HG03520 (cell line): ENCODE results near the gene HINFP.

Source experiments
- ATAC-seq: cut with Tn5 transposase; IDR thresholded peaks from one replicate; pipeline ENCODE4 v1.9.1; 2021; ENCODE audit warnings: mild to moderate bottlenecking, moderate library complexity; ENCODE audit not compliant: unreplicated experiment

The HINFP gene, protein sequence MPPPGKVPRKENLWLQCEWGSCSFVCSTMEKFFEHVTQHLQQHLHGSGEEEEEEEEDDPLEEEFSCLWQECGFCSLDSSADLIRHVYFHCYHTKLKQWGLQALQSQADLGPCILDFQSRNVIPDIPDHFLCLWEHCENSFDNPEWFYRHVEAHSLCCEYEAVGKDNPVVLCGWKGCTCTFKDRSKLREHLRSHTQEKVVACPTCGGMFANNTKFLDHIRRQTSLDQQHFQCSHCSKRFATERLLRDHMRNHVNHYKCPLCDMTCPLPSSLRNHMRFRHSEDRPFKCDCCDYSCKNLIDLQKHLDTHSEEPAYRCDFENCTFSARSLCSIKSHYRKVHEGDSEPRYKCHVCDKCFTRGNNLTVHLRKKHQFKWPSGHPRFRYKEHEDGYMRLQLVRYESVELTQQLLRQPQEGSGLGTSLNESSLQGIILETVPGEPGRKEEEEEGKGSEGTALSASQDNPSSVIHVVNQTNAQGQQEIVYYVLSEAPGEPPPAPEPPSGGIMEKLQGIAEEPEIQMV

DNA sequence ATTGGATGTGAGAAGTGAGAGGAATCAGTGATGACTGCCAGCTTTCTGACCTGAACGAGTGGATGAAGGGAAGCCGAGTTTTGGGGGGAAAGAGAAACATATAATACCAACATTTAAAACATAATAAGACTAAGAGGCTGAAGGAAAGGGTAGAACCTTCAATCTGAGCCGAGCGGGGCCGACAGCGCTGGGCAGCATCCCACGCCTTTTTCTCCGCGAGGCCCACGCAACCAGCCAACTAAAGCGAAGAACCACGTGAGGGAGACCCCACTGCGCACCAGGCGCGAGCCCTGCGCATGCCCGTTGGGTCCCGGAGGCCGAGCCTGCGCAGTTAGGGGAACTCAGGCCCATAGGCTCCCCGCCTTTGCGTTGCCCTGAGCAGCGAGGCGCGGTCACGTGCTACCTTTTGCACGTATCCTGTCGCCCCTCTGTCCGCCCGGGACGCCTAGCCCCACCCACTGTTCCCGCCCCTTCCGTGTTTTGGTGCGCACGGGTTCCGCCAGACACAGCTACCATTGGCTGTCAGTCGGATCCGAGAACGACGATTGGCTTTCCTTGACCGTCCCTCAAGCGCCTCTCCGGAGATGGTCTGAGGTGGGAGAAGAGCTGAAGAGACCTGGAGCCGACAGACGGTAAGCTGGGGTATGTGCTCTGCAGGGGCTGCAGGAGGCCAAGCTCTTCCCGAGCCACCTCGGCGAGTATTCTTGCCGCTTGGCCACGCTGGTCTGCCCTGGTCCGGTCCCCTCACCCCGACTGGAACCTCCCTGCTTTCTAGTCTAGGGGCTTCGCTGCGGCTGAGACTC lies at the start of gene HINFP:
Gene HINFP, plus strand, starts transcription at position 573 of the 803 bp plus-strand sequence. CDS start 5,365 bp downstream, outside the sequence.
- peak; percentile 95 for ATAC-seq

DNA sequence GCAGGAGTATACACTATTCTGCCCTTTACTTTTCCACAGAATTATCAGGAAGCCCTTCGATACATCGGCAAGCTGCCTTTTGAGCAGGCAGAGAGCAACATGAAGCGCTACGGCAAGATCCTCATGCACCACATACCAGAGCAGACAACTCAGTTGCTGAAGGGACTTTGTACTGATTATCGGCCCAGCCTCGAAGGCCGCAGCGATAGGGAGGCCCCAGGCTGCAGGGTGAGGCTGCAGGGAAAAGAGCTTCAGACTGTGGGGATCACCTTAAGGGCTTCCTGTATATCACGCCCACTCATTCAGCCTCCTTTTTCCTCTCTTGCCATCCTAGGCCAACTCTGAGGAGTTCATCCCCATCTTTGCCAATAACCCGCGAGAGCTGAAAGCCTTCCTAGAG lies 43.5 kb upstream of the HINFP start:
- ATAC-seq = no peak

DNA sequence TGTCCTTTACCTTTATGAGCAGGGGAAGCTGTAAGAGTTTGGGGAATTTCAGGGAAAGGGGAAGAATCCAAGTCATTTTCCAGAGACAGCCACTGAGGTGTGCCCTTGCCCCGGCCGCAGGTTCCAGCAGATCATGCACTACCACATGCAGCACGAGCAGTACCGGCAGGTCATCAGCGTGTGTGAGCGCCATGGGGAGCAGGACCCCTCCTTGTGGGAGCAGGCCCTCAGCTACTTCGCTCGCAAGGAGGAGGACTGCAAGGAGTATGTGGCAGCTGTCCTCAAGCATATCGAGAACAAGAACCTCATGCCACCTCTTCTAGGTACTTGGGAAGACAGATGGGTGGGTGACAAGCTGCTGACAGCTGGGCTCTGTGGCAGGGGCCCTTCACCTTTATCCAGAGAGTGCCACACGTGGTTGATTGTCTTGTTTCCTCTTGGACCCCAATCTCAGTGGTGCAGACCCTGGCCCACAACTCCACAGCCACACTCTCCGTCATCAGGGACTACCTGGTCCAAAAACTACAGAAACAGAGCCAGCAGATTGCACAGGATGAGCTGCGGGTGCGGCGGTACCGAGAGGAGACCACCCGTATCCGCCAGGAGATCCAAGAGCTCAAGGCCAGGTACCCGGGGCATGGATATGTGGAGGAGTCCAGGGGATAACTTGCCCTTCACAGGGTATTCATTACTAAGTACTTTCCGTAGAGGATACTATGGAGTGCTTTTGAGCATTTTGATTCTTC lies 42.5 kb upstream of the HINFP start:
- ATAC-seq = no peak

DNA sequence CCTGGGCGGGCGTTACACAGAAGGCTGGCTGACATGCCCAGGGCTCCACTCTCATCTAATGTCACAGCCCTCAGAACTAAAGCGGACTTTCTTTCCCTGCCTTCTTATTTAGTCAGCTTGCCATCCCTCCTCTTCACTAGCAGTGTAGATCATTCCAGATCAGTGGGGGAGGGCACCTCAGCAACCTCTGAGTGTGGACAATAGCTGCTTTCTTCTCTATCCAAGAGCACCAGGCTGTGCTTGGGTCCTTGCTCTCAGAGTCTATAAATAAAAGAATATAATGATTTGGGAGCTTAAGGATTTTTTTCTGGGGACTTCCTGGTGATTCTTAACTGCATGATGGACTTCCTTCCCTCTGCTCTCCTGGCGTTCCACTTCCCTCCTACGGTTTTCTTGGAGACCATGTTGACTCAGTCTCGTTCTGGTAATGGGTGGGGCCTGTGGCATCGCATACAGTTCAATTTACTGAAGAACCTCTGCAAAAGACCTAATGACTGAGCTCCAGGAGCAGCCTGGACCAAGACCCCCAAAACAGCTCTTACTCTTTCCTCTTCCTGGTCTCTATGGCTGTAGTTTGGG lies 39.6 kb upstream of the HINFP start:
- ATAC-seq = no peak

DNA sequence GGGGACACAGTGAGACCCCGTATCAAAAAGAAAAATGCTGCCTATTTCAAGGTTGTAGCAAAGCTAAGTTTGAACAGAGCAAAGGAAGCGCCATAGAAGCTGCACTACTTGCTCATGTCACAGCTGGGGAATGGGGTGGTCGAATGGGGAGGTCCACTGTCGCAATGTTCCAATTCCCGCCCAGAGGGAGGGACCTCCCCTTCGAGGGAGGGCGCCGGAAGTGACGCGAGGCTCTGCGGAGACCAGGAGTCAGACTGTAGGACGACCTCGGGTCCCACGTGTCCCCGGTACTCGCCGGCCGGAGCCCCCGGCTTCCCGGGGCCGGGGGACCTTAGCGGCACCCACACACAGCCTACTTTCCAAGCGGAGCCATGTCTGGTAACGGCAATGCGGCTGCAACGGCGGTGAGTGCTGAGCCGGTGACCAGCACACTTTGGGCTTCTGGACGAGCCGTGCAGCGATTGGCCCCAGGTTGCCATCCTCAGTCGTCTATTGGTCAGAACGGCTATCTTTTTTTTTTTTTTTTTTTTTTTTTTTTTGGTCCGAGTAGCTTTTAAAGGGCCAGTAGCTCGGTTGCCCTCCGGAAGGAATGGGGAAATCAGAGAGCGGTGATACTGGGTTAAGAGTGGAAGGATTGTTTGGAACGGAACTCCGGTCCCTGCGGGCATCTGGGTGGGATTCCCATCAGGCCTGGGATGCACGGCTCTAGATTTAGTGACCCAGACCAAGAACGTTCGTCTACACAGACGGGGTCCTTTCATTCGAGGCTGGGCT lies 36.5 kb upstream of the HINFP start, which contains the start of gene HMBS:
Gene HMBS, plus strand, starts transcription at position 219 of the 774 bp plus-strand sequence. Its CDS starts 153 bp downstream, at position 372.
- ATAC-seq = peak; percentile 88

DNA sequence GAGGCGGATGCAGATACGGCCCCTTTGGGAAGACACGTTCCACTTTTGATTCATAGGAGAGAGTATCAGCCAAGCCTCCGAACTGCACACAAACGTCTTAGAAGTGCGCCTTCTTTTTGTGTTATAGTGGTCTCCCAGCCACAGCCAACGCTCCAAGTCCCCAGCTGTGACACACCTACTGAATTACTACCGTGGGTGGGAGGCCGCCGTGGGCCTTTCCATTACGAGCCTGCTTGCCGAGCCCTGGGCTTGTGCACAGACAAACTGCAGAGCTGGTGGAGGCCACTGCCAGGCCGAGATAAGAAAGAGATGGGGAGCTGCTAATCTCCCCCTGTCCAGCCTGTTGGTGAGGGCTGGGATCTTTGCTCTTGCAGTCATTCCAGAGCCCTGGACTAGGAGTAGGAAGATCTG lies 35.9 kb upstream of the HINFP start:
- ATAC-seq = peak; percentile 10

DNA sequence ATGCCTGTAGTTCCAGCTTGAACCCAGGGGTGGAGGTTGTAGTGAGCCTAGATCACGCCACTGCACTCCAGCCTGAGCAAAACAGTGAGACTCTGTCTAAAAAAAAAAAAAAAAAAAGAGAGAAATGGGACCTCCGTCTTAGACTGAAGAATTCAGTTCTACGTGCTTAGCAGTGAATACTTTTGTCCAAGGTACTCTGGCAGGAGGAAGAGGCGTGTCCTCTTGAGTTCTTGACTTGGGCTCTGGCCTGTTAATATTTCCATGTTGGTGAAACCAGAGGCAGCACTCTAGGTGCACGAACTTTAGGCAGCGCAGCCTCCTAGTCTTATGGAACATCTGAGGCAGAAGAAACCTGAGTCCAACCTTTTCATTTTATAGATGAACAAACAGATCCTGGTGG lies 34.3 kb upstream of the HINFP start:
- ATAC-seq = no peak

DNA sequence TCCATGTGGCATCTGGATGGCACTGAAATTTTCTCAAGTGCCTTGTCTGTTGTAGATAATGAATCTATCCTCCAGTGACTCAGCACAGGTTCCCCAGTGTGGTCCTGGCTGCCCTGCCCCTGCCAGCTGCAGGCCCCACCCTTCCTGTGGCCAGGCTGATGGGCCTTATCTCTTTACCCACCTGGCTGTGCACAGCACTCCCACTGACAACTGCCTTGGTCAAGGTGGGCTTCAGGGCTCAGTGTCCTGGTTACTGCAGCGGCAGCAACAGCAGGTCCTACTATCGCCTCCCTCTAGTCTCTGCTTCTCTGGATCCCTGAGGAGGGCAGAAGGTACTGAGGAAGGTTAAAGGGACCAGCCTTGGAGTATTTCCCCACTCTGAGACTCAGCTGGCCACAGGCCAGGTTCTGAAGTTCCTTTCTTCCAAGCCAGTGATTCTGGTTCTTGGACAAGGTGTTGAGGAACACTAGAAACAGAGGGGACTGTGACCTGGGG lies 33.6 kb upstream of the HINFP start:
- ATAC-seq = no peak

DNA sequence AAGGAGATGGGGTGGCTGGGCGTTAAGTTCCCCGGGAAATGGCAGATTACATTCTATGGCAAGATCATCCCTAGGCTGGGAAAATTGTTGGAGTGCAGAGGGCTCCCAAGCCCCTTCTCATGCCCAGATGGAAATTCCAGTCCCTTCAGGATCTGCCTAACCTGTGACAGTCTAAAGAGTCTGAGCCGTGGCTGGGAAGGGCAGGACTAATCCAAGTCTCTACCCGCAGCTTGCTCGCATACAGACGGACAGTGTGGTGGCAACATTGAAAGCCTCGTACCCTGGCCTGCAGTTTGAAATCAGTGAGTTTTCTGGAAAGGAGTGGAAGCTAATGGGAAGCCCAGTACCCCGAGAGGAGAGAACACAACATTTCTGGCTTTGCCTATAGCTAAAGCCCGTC lies 33.0 kb upstream of the HINFP start:
- no peak for ATAC-seq

DNA sequence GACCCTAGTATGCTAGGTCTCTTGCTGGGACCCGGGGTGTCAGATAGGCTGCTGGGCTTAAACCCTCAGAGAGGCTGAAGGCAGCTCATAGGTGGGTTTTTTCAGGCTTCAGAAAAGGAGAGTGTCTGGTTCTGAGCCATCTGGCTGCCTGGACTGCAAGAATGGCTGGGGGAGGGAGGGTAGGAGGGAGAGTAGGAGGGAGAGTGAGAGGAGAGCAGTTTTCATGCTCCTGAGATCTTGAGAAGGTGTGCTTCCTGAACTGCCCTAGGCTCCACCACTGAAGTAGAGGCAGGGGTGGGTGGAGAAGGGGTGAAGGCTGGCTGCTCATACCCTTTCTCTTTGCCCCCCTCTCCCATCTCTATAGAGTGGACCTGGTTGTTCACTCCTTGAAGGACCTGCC lies 32.1 kb upstream of the HINFP start:
- no peak for ATAC-seq

DNA sequence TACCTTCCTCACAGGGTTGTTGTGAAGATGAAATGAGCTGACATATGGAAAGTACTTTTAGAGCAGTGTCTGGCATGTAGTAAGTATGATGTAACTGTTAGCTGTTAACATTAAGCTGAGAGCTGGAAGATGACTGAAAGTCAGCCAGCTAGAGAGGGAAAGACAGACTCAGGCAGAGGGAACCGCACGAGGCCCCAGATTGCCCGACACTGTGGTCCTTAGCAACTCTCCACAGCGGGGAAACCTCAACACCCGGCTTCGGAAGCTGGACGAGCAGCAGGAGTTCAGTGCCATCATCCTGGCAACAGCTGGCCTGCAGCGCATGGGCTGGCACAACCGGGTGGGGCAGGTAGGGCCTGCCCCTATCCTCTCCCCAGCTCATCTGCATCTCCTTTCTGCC lies 30.2 kb upstream of the HINFP start:
- ATAC-seq = no peak

DNA sequence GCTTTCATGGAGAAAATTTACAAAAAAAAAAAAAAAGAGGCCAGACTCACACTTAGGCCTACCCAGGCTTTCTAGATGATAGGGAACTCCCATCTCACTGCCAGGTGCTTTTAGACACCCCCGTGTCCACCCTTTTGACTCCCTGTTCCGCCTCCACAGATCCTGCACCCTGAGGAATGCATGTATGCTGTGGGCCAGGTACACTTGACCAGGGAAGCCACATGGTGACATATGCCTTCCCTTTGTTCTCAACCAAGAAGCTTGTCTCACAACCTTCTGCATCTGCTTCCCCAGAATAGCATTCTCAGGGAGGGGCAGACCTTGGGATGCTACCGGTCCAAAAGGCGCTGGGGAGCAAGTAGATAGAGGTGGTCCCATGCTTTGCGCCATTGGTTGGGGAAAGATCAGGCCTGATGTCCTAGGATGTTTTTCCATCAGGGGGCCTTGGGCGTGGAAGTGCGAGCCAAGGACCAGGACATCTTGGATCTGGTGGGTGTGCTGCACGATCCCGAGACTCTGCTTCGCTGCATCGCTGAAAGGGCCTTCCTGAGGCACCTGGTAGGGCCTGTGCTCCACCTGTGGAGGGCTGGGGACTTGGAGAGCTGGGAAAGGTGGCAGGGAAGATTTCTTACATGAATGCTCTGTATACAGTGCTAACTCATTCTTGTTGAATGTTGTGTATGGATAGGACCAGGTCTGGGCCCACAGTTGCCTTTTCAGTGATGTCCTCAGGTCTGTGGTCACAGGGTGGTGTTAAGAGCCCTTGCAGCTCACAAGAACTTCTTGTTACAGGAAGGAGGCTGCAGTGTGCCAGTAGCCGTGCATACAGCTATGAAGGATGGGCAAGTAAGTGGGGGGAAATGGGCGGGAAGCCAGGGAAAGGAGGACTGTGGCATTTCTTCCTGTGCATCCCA lies 29.2 kb upstream of the HINFP start:
- ATAC-seq = no peak

DNA sequence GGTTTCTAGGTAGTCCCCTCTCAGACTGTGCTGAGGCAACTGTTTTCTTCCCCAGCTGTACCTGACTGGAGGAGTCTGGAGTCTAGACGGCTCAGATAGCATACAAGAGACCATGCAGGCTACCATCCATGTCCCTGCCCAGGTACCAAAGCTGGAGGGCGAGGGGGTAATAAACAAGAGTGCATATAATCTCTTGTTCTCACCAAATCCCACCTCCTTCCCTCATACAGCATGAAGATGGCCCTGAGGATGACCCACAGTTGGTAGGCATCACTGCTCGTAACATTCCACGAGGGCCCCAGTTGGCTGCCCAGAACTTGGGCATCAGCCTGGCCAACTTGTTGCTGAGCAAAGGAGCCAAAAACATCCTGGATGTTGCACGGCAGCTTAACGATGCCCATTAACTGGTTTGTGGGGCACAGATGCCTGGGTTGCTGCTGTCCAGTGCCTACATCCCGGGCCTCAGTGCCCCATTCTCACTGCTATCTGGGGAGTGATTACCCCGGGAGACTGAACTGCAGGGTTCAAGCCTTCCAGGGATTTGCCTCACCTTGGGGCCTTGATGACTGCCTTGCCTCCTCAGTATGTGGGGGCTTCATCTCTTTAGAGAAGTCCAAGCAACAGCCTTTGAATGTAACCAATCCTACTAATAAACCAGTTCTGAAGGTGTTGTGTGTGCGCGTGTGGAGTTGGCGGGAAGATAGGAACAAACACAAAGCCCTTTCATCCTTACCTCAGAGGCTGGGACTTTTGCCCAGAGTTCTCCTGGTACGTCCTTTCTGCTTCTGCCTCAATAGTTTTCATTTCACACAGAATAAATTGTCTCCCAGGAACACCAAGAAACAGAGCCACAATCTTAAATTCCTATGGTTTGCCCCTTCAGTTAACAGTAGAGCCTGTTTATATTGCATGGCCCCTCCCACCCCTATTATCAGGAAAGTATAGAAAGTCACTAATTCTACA lies 28.2 kb upstream of the HINFP start:
- ATAC-seq = no peak

DNA sequence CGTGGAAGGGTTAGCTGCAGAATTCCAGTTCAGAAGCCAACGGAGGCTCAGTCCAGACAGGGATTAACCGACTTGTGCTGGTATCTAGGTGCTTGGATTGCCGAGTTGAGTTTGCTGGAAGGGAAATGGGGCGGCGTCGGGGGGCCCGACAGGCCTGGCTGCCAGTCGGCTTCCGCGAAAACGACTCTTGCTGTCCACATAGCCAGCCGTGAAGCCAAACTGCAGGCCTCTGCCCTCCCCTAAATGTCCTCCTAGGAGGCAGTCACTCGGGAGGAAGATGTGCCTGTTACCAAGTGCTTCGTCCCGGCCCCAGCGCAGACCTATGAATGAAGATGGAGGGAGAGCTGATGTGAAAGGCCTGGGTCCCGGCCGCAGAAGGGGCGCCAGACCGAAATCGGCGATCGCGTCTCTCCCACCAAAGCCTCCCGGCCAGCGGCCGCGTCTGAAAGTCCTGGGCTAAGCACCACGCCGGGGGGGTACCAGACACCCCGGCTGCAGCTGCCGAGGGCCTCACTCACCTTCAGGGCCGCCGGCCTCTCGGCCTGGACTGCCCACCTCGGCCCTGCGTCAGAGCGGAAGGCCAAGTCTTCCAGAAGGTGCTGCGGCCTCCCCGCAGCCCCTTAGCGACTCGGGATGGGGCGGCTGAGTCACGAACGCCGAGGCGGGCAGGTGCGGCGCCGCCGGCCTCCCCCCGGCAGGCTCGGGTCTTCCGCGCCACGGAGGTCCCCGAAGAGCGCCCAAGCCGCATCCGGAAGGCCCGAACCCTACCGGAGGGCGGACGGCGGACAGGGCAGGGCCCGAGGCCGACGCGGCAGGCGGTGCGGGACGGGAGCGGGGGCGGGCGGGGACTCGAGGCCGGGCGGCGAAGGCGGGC lies 27.2 kb upstream of the HINFP start:
- ATAC-seq = peak; percentile 4

DNA sequence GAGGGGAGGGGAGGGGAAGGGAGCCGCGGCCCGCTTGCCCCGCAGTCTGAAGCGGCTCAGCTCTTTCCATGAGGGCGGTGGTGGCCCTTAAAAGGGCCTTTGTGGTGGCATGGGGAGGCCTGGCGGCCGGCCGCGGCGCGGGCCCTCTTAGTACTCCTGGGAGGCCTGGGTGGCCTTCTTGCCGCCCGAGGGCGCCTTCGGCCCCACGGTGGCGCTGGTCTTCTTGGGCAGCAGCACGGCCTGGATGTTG lies 26.6 kb upstream of the HINFP start:
- ATAC-seq = peak; percentile 23

DNA sequence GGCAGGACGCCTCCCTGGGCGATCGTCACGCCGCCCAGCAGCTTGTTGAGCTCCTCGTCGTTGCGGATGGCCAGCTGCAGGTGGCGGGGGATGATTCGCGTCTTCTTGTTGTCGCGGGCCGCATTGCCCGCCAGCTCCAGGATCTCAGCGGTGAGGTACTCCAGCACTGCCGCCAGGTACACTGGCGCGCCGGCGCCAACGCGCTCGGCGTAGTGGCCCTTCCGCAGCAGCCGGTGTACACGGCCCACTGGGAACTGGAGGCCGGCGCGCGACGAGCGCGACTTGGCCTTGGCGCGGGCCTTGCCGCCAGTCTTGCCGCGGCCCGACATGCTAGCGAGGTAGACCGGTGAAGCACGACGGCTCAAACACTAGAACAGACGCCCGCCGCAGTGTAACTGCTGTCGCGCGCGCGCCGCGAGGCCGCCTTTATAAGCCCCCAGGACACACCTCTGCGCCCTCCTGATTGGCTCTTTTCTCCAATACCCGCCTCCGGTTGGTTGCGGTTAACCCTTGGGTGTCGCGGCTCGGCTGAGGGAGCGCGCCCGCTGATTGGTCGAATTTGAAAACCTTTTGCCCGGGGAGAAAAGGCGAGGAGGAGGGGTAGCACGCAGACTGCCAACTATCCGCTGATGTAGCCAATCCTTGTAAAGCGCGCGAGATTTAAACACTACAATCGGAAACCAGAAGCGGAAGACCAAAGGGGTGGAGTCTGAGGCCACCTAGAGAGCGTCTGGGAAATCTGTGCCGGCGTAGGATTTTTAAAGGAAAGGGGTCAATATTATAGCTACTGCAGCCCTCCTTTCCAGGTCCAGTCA lies 26.1 kb upstream of the HINFP start:
- ATAC-seq = peak; percentile 87
